Activated B cell treated with CpG ODN at 0.5 μM for 24 hours (primary cell): ENCODE results near the gene NELL2. TPM values are rescaled to one million over a fixed set of nuclear protein-coding genes. Genes with fewer than 3 reads are reported as not detected.

Source experiments
- ATAC-seq: fragments of 200-7000 bp; cut with Tn5 transposase; one replicate; pipeline ENCODE4 v1.10.0; 2021; ENCODE audit warnings: low read depth, mild to moderate bottlenecking, moderate library complexity
- CTCF ChIA-PET: fragments of 350-600 bp; sonication (Branson Sonifier 250); formaldehyde crosslinking; loops from one replicate; lab custom pipeline; 2021; ENCODE audit warnings: antibody characterized with exemption; lab: Charles Lee
- POLR2A ChIA-PET: fragments of 350-600 bp; sonication (Branson Sonifier 250); formaldehyde crosslinking; loops from one replicate; lab custom pipeline; 2021; ENCODE audit warnings: antibody characterized with exemption; lab: Charles Lee
- DNase-seq: peaks from one replicate; pipeline ENCODE4 v3.0.0; 2022
- H3K27ac Mint-ChIP-seq: one replicate; pipeline ENCODE4 v1.8.0; 2020; ENCODE audit warnings: mixed read lengths
- H3K27me3 Mint-ChIP-seq: one replicate; pipeline ENCODE4 v1.8.0; 2021; ENCODE audit warnings: mixed read lengths
- H3K36me3 Mint-ChIP-seq: one replicate; pipeline ENCODE4 v1.8.0; 2021; ENCODE audit warnings: low read depth, mixed read lengths
- H3K4me1 Mint-ChIP-seq: one replicate; pipeline ENCODE4 v1.8.0; 2021; ENCODE audit warnings: mixed read lengths
- H3K4me3 Mint-ChIP-seq: one replicate; pipeline ENCODE4 v1.8.0; 2020; ENCODE audit warnings: mild to moderate bottlenecking, mixed read lengths
- H3K9me3 Mint-ChIP-seq: one replicate; pipeline ENCODE4 v1.8.0; 2020; ENCODE audit warnings: mixed read lengths
- intact Hi-C: fragments of 100-400 bp; cut with micrococcal nuclease; formaldehyde crosslinking; loops from one replicate; pipeline ENCODE4 v1.15.1; 2024
- total RNA-seq: library from RNA; stranded (reverse); gene quantifications from 2 replicates; pipeline ENCODE4 v1.2.3, GENCODE V29; 2022
- TF ChIP-seq, protein P1 (sequence below): fragments of 200-600 bp; IDR thresholded peaks from one replicate; pipeline ENCODE4 v1.8.0; 2022; ENCODE audit warnings: antibody characterized with exemption, mild to moderate bottlenecking

NELL2 gene
- total RNA-seq, 1 donor from 2014 or later: not detected

DNA sequence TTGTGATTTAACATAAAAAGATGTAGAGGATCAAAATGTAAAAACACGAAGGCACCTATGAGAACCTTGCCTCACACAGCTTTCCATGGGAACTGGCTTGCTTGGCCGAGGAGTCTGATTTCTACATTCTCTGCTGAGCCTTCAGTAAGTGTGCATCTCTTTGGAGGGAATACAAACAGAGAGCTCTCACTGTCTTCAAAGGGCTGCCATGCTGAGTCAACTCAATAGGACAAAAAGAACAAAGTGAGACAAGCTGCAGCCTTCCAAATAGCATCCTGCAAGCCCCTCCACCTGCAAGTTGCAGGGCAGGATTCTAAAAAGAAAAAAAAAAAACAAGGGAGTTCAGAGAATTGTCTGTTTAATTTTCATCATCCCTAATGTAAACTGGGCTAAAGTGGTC, 411.9 kb downstream of the NELL2 start:
- H3K9me3 Mint-ChIP-seq: peaks cover 6% of the 10 kb centered on the region

DNA sequence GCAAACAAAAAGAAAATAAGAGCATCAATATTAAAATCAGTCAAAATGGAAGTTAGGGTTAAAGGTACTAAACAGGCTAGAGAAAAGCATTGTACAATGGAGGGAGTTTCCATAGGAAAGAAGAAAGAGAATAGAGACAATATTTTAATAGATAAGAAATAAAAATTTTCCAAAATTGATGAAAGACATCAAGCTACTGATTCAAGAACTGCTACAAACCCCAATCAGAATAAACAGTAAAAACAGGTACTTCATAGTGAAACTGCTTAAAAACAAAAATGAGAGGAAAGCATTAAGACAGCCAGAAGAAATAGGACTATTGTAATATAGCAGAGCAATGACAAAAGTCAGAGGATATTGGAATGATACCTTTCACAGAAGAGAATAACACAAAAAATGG, 413.4 kb downstream of the NELL2 start:
- ATAC-seq (no peak), DNase-seq (no peak)
- Mint-ChIP-seq H3K4me1 (no peaks in the 10 kb centered on the region), H3K9me3 (peaks cover 6% of the 10 kb centered on the region), H3K4me3 (no peak overlapping the region), H3K27ac (no peak overlapping the region), H3K36me3 (no peaks in the 10 kb centered on the region), H3K27me3 (no peaks in the 10 kb centered on the region)
- intact Hi-C loops: no loop called here
- ChIA-PET POLR2A (no interaction called here), CTCF (no interaction called here)
- TF ChIP-seq, protein P1, sequence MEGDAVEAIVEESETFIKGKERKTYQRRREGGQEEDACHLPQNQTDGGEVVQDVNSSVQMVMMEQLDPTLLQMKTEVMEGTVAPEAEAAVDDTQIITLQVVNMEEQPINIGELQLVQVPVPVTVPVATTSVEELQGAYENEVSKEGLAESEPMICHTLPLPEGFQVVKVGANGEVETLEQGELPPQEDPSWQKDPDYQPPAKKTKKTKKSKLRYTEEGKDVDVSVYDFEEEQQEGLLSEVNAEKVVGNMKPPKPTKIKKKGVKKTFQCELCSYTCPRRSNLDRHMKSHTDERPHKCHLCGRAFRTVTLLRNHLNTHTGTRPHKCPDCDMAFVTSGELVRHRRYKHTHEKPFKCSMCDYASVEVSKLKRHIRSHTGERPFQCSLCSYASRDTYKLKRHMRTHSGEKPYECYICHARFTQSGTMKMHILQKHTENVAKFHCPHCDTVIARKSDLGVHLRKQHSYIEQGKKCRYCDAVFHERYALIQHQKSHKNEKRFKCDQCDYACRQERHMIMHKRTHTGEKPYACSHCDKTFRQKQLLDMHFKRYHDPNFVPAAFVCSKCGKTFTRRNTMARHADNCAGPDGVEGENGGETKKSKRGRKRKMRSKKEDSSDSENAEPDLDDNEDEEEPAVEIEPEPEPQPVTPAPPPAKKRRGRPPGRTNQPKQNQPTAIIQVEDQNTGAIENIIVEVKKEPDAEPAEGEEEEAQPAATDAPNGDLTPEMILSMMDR: no peak

More for the DNA sequence above, 411.9 kb downstream of the NELL2 start:
- POLR2A ChIA-PET: no interaction called here
- no peak overlapping the region for H3K4me3 Mint-ChIP-seq
- no peaks in the 10 kb centered on the region for H3K36me3 Mint-ChIP-seq
- TF ChIP-seq, protein P1: no peak
- no peak overlapping the region for H3K27ac Mint-ChIP-seq
- CTCF ChIA-PET: no interaction called here
- no peak for DNase-seq
- H3K27me3 Mint-ChIP-seq: no peaks in the 10 kb centered on the region
- intact Hi-C loops: no loop called here
- ATAC-seq: no peak
- H3K4me1 Mint-ChIP-seq: no peaks in the 10 kb centered on the region

DNA sequence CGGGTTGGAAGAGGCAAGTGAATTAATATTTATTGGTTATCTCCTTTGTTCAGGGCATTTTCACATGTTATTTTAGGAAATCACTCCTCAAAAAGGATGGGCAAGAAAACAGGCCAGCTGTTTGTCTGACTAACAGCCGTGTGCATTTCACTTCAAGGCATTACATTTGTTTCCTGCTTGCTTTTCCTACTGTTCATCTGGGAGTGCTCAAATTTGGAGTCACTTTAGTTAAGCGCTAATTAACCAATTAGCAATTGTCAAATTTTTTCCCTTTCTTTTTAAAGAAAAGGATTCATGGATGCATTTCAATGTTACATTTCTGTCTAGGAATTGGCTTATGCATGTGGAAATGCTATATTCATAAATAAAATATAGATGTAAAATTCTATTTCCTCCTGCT, 415.9 kb downstream of the NELL2 start:
- H3K27me3 Mint-ChIP-seq: no peaks in the 10 kb centered on the region
- intact Hi-C loops: no loop called here
- no peaks in the 10 kb centered on the region for H3K36me3 Mint-ChIP-seq
- TF ChIP-seq, protein P1: no peak
- H3K27ac Mint-ChIP-seq: no peak overlapping the region
- ATAC-seq (no peak), DNase-seq (no peak)
- no peaks in the 10 kb centered on the region for H3K4me1 Mint-ChIP-seq
- H3K9me3 Mint-ChIP-seq: no peaks in the 10 kb centered on the region
- CTCF ChIA-PET: no interaction called here
- POLR2A ChIA-PET: no interaction called here
- H3K4me3 Mint-ChIP-seq: no peak overlapping the region

DNA sequence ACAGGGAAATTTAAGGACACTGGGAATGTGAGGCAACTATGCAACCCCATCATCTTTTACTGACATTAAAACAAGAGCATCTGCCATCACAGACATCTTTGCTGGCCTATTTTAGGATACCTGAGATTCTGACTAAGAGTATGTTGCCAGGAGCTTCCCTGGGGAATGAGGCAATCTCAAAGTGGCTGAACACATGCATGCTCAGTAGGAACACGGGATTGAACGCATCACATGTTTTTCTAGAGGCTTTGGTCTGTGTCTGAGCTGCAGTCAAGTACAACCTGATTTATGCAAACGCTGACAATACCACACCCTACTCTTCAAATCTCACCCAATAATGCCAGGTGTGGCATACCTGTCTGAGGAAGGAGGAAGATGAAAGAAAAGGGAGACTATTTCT, 416.5 kb downstream of the NELL2 start:
- intact Hi-C loops: no loop called here
- Mint-ChIP-seq H3K4me3 (no peak overlapping the region), H3K4me1 (no peaks in the 10 kb centered on the region), H3K9me3 (no peaks in the 10 kb centered on the region), H3K27me3 (no peaks in the 10 kb centered on the region), H3K27ac (no peak overlapping the region), H3K36me3 (no peaks in the 10 kb centered on the region)
- CTCF ChIA-PET: no interaction called here
- TF ChIP-seq, protein P1: no peak
- no peak for ATAC-seq
- no peak for DNase-seq
- POLR2A ChIA-PET: no interaction called here

Other genes starting within 250 kb of the NELL2 start
- not detected in 2 replicates for gene DBX2, start 174.8 kb upstream of the NELL2 start, total RNA-seq